Measurements from ENCODE around the gene COL15A1. TPM values are rescaled to one million over a fixed set of nuclear protein-coding genes. Genes with fewer than 3 reads are reported as not detected.

The COL15A1 gene
- total RNA-seq, 3 donors from 2014 or later = 0.05 to 0.16 (median 0.10) TPM

GRCh38 chr9:98944057-98944733 is 488 bp downstream of the COL15A1 start:
- Mint-ChIP-seq H3K27me3 (ENCODE audit: low read depth) (peaks cover 71% of the 10 kb centered on the region), H3K9me3 (no peaks in the 10 kb centered on the region), H3K4me1 (ENCODE audit: low read depth) (peaks cover 13% of the 10 kb centered on the region), H3K36me3 (ENCODE audit: insufficient read depth) (no peaks in the 10 kb centered on the region), H3K4me3 (peak overlapping the region; percentile 29)
- DNase-seq = no peak
- ATAC-seq = peak; percentile 18 to 34

- no peak overlapping the region for H3K4me3 Mint-ChIP-seq
- peaks cover 67% of the 10 kb centered on the region for H3K27me3 Mint-ChIP-seq (ENCODE audit: low read depth)
- ATAC-seq (no peak), DNase-seq (no peak)
- no peaks in the 10 kb centered on the region for H3K36me3 Mint-ChIP-seq (ENCODE audit: insufficient read depth)
- peaks cover 13% of the 10 kb centered on the region for H3K4me1 Mint-ChIP-seq (ENCODE audit: low read depth)
- no peaks in the 10 kb centered on the region for H3K9me3 Mint-ChIP-seq
Observed at GRCh38 chr9:98944734-98945074, 997 bp downstream of the COL15A1 start.

- Mint-ChIP-seq H3K4me3 (no peak overlapping the region), H3K9me3 (no peaks in the 10 kb centered on the region), H3K36me3 (ENCODE audit: insufficient read depth) (no peaks in the 10 kb centered on the region), H3K4me1 (ENCODE audit: low read depth) (peaks cover 3% of the 10 kb centered on the region), H3K27me3 (ENCODE audit: low read depth) (peaks cover 42% of the 10 kb centered on the region)
- DNase-seq (no peak), ATAC-seq (no peak)
Observed at GRCh38 chr9:98949565-98949964, 5.9 kb downstream of the COL15A1 start.

- Mint-ChIP-seq H3K4me3 (no peak overlapping the region), H3K9me3 (no peaks in the 10 kb centered on the region), H3K36me3 (ENCODE audit: insufficient read depth) (no peaks in the 10 kb centered on the region), H3K27me3 (ENCODE audit: low read depth) (peaks cover 35% of the 10 kb centered on the region), H3K4me1 (ENCODE audit: low read depth) (no peaks in the 10 kb centered on the region)
- ATAC-seq (no peak), DNase-seq (no peak)
Observed at GRCh38 chr9:98950262-98950661, 6.6 kb downstream of the COL15A1 start.

GRCh38 chr9:98951967-98952366 is 8.3 kb downstream of the COL15A1 start:
- no peak overlapping the region for H3K4me3 Mint-ChIP-seq
- H3K9me3 Mint-ChIP-seq = peaks cover 2% of the 10 kb centered on the region
- no peak for ATAC-seq

GRCh38 chr9:98953581-98954243 is 10.0 kb downstream of the COL15A1 start:
- Mint-ChIP-seq H3K4me1 (ENCODE audit: low read depth) (no peaks in the 10 kb centered on the region), H3K4me3 (no peak overlapping the region), H3K36me3 (ENCODE audit: insufficient read depth) (no peaks in the 10 kb centered on the region), H3K27me3 (ENCODE audit: low read depth) (peaks cover 15% of the 10 kb centered on the region), H3K9me3 (peaks cover 4% of the 10 kb centered on the region)
- no peak for ATAC-seq
- no peak for DNase-seq

More at GRCh38 chr9:98951967-98952366, 8.3 kb downstream of the COL15A1 start:
- H3K36me3 Mint-ChIP-seq (ENCODE audit: insufficient read depth) = no peaks in the 10 kb centered on the region
- no peaks in the 10 kb centered on the region for H3K4me1 Mint-ChIP-seq (ENCODE audit: low read depth)
- peaks cover 22% of the 10 kb centered on the region for H3K27me3 Mint-ChIP-seq (ENCODE audit: low read depth)
- no peak for DNase-seq

GRCh38 chr9:98954244-98954610 is 10.5 kb downstream of the COL15A1 start:
- no peak for DNase-seq
- Mint-ChIP-seq H3K36me3 (ENCODE audit: insufficient read depth) (no peaks in the 10 kb centered on the region), H3K4me3 (no peak overlapping the region), H3K27me3 (ENCODE audit: low read depth) (peaks cover 15% of the 10 kb centered on the region), H3K4me1 (ENCODE audit: low read depth) (no peaks in the 10 kb centered on the region), H3K9me3 (peaks cover 4% of the 10 kb centered on the region)
- no peak for ATAC-seq

GRCh38 chr9:98955259-98955658 is 11.6 kb downstream of the COL15A1 start:
- Mint-ChIP-seq H3K4me3 (no peak overlapping the region), H3K9me3 (peaks cover 4% of the 10 kb centered on the region), H3K4me1 (ENCODE audit: low read depth) (no peaks in the 10 kb centered on the region), H3K27me3 (ENCODE audit: low read depth) (peaks cover 20% of the 10 kb centered on the region), H3K36me3 (ENCODE audit: insufficient read depth) (no peaks in the 10 kb centered on the region)
- ATAC-seq = no peak
- DNase-seq = no peak

- no peak overlapping the region for H3K4me3 Mint-ChIP-seq
- ATAC-seq = no peak
- DNase-seq = no peak
- no peaks in the 10 kb centered on the region for H3K36me3 Mint-ChIP-seq (ENCODE audit: insufficient read depth)
- H3K9me3 Mint-ChIP-seq = peaks cover 4% of the 10 kb centered on the region
- H3K4me1 Mint-ChIP-seq (ENCODE audit: low read depth) = no peaks in the 10 kb centered on the region
- peaks cover 14% of the 10 kb centered on the region for H3K27me3 Mint-ChIP-seq (ENCODE audit: low read depth)
Observed at GRCh38 chr9:98957826-98958225, 14.1 kb downstream of the COL15A1 start.

GRCh38 chr9:98958271-98958984 is 14.7 kb downstream of the COL15A1 start:
- Mint-ChIP-seq H3K4me3 (no peak overlapping the region), H3K9me3 (peaks cover 4% of the 10 kb centered on the region), H3K27me3 (ENCODE audit: low read depth) (peaks cover 9% of the 10 kb centered on the region), H3K36me3 (ENCODE audit: insufficient read depth) (no peaks in the 10 kb centered on the region), H3K4me1 (ENCODE audit: low read depth) (no peaks in the 10 kb centered on the region)
- no peak for ATAC-seq
- no peak for DNase-seq

- H3K4me1 Mint-ChIP-seq (ENCODE audit: low read depth) = no peaks in the 10 kb centered on the region
- DNase-seq = no peak
- ATAC-seq = no peak
- no peaks in the 10 kb centered on the region for H3K36me3 Mint-ChIP-seq (ENCODE audit: insufficient read depth)
- H3K4me3 Mint-ChIP-seq = no peak overlapping the region
- peaks cover 5% of the 10 kb centered on the region for H3K27me3 Mint-ChIP-seq (ENCODE audit: low read depth)
- peaks cover 4% of the 10 kb centered on the region for H3K9me3 Mint-ChIP-seq
Observed at GRCh38 chr9:98960409-98960808, 16.7 kb downstream of the COL15A1 start.

- no peak overlapping the region for H3K4me3 Mint-ChIP-seq
- no peak for ATAC-seq
- H3K27me3 Mint-ChIP-seq (ENCODE audit: low read depth) = peaks cover 5% of the 10 kb centered on the region
Observed at GRCh38 chr9:98961513-98962180, 17.9 kb downstream of the COL15A1 start.

GRCh38 chr9:98962181-98962560 is 18.5 kb downstream of the COL15A1 start:
- no peaks in the 10 kb centered on the region for H3K9me3 Mint-ChIP-seq
- H3K36me3 Mint-ChIP-seq (ENCODE audit: insufficient read depth) = no peaks in the 10 kb centered on the region
- H3K27me3 Mint-ChIP-seq (ENCODE audit: low read depth) = peaks cover 5% of the 10 kb centered on the region
- H3K4me1 Mint-ChIP-seq (ENCODE audit: low read depth) = no peaks in the 10 kb centered on the region
- ATAC-seq = no peak
- no peak for DNase-seq
- no peak overlapping the region for H3K4me3 Mint-ChIP-seq

More at GRCh38 chr9:98961513-98962180, 17.9 kb downstream of the COL15A1 start:
- Mint-ChIP-seq H3K36me3 (ENCODE audit: insufficient read depth) (no peaks in the 10 kb centered on the region), H3K9me3 (peaks cover 4% of the 10 kb centered on the region), H3K4me1 (ENCODE audit: low read depth) (no peaks in the 10 kb centered on the region)
- no peak for DNase-seq

GRCh38 chr9:98962861-98963260 is 19.2 kb downstream of the COL15A1 start:
- ATAC-seq (no peak), DNase-seq (no peak)
- no peaks in the 10 kb centered on the region for H3K36me3 Mint-ChIP-seq (ENCODE audit: insufficient read depth)
- no peaks in the 10 kb centered on the region for H3K4me1 Mint-ChIP-seq (ENCODE audit: low read depth)
- no peaks in the 10 kb centered on the region for H3K9me3 Mint-ChIP-seq
- peaks cover 5% of the 10 kb centered on the region for H3K27me3 Mint-ChIP-seq (ENCODE audit: low read depth)
- H3K4me3 Mint-ChIP-seq = no peak overlapping the region
